C4-2B (cell line): ENCODE measurements around the gene GAS2L3.
"Not testable (repeated sequence)": the region's sequence is repeated elsewhere in the genome, so short reads cannot be mapped to it uniquely, and the experiment has no call there.

Experiments
- H3K27ac ChIP-seq: fragments of 450-650 bp; 2 replicates; pipeline ENCODE4 v1.5.1; 2017
- ZFX ChIP-seq: fragments of 450-650 bp; IDR thresholded peaks from 2 replicates; pipeline ENCODE4 v1.6.1; 2017
- TF ChIP-seq, protein P1 (sequence below): fragments of 450-650 bp; conservative IDR thresholded peaks from 2 replicates; pipeline ENCODE4 v1.5.1; 2017; ENCODE audit warnings: mild to moderate bottlenecking

Gene GAS2L3

DNA sequence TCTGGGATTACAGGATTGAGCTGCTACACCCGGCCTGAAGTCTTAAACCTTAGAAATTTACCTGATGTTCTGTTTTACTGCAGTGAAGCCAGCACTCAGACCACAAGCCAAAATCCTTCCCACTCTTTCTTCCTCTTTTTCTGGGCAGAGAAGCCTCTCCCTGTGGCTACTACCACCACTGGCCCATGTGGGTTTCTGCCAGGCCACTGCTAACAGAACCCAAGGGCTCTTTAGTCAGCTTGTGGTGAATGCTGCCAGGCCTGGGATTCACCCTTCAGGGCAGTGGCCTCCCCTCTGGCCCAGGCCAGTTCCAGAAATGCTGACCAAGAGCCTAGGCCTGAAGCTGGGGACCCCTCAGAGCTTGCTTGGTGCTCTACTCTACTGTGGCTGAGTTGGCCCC is 35.3 kb downstream of the GAS2L3 start:
- TF ChIP-seq ZFX, result no peak
- TF ChIP-seq, protein P1, sequence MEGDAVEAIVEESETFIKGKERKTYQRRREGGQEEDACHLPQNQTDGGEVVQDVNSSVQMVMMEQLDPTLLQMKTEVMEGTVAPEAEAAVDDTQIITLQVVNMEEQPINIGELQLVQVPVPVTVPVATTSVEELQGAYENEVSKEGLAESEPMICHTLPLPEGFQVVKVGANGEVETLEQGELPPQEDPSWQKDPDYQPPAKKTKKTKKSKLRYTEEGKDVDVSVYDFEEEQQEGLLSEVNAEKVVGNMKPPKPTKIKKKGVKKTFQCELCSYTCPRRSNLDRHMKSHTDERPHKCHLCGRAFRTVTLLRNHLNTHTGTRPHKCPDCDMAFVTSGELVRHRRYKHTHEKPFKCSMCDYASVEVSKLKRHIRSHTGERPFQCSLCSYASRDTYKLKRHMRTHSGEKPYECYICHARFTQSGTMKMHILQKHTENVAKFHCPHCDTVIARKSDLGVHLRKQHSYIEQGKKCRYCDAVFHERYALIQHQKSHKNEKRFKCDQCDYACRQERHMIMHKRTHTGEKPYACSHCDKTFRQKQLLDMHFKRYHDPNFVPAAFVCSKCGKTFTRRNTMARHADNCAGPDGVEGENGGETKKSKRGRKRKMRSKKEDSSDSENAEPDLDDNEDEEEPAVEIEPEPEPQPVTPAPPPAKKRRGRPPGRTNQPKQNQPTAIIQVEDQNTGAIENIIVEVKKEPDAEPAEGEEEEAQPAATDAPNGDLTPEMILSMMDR, result no peak
- H3K27ac ChIP-seq, result no peak overlapping the region

DNA sequence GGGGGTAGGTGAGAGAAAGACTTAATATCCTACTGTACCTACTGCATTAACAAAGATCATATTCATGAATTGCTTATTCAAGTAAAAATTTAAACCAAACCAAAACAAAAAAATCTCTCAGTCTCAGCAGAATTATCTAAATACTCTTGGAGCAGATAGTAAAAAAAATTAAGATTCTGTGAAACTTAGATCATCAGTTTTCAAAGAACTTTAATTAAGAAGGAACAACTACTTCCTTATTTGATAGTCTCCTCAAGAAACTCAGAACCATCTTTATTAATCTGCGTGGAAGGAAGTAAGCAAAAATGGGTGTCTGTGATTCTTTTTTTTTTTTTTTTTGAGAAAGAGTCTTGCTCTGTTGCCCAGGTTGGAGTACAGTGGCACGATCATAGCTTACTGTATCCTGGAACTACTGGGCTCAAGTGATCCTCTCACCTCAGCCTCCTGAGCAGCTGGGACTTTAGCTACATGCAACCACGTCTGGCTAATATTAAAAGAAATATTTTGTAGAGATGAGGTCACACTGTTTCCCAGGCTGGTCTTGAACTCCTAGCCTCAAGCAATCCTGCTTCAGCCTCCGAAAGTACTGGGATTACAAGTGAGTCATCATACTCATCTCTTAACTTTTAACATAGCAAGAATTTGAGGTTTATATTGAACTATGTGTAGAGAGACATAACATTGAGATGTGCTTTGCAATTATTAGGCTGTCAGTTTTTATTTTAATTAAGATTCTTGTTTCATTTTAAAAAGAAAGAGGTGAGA is 37.4 kb downstream of the GAS2L3 start:
- H3K27ac ChIP-seq, result no peak overlapping the region
- TF ChIP-seq, protein P1, result no peak

- H3K27ac ChIP-seq, result no peak overlapping the region
- TF ChIP-seq, protein P1, result no peak
- TF ChIP-seq ZFX, result no peak
Measured at GRCh38 chr12:100612606-100613005, 39.1 kb downstream of the GAS2L3 start.

DNA sequence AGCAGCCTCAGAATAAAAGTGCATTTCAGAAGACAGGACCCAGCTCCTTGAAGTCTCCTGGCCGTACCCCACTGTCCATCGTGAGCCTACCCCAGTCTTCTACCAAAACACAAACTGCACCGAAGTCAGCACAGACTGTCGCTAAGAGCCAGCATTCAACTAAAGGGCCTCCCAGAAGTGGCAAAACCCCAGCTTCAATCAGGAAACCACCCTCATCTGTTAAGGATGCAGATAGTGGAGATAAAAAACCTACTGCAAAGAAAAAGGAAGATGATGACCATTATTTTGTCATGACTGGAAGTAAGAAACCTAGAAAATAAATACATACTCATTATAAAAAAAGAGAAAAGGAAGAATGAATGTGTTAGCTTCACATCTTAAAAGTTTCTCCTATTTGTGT is 51.1 kb downstream of the GAS2L3 start:
- no peak for TF ChIP-seq ZFX
- TF ChIP-seq, protein P1, result no peak
- H3K27ac ChIP-seq, result no peak overlapping the region

DNA sequence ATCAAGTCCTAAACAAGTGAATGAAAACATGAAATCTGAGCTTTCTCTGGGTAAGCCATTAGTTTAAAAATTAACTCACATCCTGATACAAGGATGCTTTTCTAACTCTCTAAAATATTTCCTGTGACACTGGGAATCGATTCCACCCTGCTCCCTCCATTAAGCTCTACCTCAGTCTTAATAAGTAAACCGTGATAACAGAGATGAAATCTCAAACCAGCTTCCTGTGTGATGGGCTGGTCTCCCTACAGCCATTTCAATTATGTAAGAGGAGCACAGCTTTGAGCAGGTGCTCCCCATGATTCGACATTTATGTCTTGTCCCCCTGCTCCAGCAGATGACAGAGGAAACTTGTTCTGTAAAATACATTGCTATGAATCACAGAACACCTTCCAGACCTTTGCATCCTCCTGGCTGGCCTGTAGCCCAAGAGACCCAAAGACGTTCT is 59.0 kb downstream of the GAS2L3 start:
- no peak for TF ChIP-seq ZFX
- TF ChIP-seq, protein P1, result no peak
- no peak overlapping the region for H3K27ac ChIP-seq

DNA sequence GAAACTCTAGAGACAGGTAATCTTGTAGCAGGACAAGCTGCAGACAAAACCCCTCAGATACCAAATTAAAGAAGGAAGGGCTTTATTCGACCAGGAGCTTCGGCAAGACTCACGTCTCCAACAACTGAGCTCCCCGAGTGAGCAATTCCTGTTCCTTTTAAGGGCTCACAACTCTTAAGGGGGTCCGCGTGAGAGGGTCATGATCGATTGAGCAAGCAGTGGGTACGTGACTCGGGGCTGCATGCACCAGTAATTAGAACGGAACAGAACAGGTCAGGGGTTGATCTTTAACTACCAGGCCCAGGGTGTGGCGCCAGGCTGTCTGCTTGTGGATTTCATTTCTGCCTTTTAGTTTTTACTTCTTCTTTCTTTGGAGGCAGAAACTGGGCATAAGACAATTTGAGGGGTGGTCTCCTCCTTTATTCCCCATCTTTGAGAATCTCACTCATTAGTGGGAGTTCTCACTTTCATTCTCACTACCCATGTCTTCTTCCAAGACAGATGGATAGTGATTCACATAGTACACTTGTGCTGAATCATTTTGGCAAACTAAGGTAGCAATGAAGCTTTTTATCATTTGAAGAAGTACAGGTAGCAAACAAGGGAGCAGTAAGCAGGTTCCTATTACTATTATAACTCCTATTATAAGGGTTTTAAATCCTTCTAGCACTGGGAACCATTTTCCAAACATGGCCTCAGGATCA is 59.8 kb downstream of the GAS2L3 start:
- not testable (repeated sequence) for H3K27ac ChIP-seq

GRCh38 chr12:100643246-100643645 is 69.8 kb downstream of the GAS2L3 start:
- no peak overlapping the region for H3K27ac ChIP-seq
- TF ChIP-seq ZFX, result no peak

GRCh38 chr12:100646896-100647295 is 73.4 kb downstream of the GAS2L3 start:
- H3K27ac ChIP-seq, result no peak overlapping the region
- no peak for TF ChIP-seq ZFX
- TF ChIP-seq, protein P1, result no peak
